Stimulated activated naive CD4-positive, alpha-beta T cell (primary cell): Measurements from ENCODE around the gene OPRD1.
"Not testable (repeated sequence)": the region's sequence is repeated elsewhere in the genome, so short reads cannot be mapped to it uniquely, and the experiment has no call there.

Experiments used
- DNase-seq, 6 experiments: peaks; one replicate each; lab custom pipeline; 2025; lab: John Stamatoyannopoulos, UW

Gene OPRD1

DNA sequence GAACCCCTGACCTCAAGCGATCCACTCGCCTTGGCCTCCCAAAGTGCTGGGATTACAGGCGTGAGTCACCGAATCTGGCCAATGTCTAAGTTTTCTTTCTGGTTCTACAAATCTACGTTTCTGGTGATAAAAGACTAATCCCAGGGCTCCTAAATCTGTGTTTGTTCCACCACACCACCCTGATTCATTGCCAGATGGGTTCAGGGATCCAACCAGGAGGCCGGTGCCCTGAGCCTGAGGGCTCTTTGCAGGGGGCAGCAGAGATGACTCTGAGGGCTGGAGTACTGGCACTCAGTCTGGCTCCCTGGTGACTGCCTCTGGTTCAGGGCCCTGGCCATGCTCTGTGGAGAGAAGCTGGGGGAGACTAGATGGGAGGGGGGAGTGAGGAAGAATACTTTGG, 10.5 kb upstream of the OPRD1 start:
- DNase-seq, result no peak

- no peak for DNase-seq
These were observed 8.9 kb upstream of the OPRD1 start for GRCh38 chr1:28803051-28803450.

DNA sequence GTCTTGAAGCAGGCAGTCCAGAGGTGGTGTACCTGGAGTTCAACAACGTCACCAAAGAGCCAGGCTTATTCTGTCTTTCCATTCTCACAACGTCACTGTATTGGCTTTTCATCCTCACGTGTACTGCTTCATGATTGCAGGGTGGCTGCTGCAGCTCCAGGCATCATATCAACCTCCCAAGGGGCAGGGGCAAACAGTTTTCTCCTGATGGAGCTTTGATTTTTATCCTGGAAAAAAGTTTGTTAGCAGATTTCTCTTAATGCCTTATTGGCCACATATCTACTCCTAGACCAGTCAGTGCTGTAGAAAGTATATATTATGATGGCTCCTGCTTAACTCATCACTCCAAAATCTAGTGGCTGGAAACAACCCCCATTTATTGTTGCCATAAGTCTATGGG, 8.3 kb upstream of the OPRD1 start:
- no peak for DNase-seq

GRCh38 chr1:28804071-28804470, 7.9 kb upstream of the OPRD1 start:
- no peak for DNase-seq

DNA sequence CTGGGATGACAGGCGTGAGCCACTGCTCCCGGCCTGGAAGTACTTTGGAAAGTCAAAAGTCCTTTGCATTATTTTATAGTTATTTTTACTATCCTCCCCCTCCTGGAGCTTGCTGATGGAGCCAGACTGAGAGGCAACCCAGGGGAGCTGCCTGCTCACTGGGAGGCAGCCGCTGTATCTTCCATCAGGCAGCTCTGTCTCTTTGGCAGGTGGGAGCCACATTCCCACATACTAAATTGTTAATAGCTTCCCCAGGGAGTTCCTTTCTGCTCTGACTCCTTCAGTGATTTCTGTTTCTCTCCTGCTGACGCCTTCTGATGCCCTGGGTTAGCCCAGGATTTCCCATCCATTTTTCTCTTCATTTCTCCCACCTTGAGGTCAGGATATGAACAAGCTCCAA, 4.9 kb upstream of the OPRD1 start:
- DNase-seq, result no peak

DNA sequence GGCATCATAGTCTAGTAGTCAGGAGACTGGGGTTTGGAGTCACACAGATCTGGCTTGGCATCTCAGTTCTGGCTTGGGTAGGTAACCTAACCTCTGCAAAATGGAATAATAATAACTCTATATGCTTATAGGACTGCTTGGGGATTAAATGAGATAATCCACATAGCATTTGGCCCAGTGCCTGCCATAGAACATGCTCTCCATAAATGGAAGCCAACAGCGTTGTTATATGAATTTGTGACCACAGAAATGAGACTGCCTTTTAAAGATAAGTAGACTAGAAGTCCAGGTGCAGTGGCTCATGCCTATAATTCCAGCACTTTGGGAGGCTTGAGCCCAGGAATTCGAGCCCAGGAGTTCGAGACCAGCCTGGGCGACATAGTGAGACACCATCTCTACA, 4.0 kb upstream of the OPRD1 start:
- DNase-seq, result no peak

- no peak for DNase-seq
These were observed 603 bp upstream of the OPRD1 start for GRCh38 chr1:28811369-28811765.

DNA sequence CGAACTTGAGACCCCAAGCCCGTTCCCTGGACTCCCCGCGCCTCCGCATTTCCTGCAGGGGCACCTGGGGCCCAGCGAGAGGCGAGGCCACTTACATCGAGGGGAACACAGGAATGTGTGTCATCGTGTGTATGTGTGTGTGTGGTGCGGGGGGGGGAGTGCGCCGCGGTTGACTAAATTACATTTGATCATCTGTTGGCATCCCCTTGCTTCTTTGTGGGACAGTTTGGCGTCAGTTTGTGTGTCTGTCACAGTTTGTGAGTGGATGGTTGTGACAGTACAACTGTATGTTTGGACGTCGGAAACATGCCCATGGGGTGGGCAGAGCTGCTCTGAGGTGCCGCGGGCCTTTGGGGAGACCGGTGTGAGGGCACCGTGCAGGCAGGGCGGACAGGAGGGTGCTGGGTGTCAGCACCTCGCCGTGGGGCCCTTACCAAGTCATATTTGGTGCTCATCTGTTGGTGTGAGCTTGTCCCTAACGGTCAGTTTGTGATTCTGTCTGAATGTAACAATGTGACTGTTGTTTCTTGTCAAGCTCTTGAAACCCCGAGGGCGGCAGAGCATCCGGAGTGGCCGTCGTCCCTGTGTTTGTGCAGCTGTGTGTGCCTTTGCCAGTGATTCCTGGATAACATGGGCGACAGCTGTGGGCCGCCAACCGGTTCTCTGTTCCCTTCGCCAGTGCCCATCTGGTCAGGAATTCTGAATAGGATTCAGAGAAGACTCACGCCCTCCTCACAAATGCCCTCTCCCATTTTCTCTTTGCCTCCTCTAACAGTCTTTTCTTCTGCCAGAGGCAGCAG, 899 bp downstream of the OPRD1 start:
- no peak for DNase-seq

- no peak for DNase-seq
These were observed 2.0 kb downstream of the OPRD1 start for GRCh38 chr1:28813931-28814465.

GRCh38 chr1:28815533-28816185, 3.7 kb downstream of the OPRD1 start:
- DNase-seq, result no peak

DNA sequence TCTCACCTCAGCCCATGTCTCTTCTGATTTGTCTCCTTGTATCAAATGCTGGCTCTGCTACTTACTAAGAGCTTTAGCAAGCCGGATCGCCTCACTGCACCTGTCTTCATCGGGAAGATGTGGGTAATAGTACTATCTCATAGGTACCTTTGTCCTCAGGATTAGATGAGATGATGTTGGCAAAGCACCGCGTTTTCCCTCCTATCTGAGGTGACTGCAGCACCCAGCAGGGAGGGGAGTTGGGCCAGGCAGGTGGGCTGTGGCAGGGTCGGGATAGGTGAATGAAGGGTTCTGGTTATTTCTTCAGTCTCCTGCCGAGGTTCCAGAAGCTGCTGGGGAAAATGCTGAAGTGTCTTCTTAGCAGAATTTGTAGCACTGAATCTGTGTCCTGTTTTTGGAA, 5.2 kb downstream of the OPRD1 start:
- no peak for DNase-seq

- DNase-seq, result no peak
These were observed 7.0 kb downstream of the OPRD1 start for GRCh38 chr1:28819020-28819419.

DNA sequence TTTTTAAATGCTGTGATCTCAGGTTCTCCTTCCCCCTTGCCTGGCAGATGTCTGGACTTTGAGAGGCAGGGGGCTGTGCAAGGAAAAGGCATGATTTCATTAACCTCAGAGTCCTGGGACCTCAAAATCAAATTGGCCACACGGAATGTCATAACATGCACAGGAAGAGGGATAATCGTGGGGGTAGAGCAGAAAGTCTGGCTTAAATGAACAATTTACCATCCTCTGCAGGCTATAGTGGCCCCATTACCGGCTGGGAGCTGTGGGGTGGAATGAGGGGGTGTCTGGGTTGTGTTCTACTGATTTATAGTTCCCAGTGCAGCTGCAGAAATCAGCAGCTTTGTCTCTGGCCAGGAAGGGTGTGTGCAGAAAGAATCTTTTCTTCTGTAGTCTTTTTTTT, 10.8 kb downstream of the OPRD1 start:
- DNase-seq, result no peak

DNA sequence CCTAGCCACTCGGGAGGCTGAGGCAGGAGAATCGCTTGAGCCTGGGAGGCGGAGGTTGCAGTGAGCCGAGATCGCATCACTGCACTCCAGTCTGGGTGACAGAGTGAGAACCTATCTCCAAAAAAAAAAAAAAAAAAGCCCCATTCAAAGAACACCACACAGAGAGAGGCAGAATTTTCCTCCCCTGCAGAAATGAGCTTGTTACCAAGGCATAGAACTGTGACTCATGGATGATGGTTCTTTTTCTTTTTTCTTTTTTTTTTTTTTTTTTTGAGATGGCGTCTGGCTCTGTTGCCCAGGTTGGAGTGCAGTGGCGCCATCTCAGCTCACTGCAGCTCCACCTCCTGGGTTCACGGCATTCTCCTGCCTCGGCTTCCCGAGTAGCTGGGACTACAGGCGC, 12.1 kb downstream of the OPRD1 start:
- not testable (repeated sequence) for DNase-seq

DNA sequence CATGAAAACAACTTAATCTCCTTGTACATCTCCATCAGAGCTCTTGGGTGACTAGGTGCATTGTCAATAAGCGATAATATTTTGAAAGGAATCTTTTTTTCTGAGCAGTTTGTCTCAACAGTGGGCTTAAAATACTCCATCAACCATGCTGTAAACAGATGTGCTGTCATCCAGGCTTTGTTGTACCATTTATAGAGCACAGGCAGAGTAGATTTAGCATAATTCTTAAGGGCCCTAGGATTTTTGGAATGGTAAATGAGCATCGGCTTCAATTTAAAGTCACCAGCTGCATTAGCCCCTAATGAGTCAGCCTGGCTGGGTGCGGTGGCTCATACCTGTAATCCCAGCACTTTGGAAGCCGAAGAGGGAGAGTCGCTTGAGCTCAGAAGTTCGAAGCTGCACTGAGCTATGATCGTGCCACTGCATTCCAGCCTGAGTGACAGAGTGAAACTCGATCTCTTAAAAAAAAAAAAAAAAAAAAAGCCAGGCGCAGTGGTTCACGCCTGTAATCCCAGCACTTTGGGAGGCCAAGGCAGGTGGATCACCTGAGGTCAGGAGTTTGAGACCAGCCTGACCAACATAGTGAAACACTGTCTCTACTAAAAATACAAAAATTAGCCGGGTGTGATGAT, 16.4 kb downstream of the OPRD1 start:
- DNase-seq, result not testable (repeated sequence)

DNA sequence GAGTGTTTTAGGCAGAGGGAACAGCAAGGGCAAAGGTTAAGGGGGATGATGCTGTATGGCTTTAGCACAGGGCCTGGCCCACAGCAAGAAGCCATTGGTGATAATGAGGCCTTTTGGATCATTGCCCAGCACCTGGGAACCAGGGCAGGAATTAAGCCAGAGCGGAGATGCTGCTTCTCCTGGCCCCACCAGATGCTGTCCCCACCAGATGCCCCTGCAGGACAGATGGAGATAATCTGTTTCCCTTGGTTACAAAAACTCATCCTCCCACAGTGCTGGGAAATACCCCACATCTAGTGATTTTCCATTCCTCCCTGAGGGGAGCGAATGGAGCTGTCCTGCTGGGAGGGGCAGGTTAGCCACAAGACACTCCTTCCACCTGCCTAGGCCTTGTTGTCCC, 18.8 kb downstream of the OPRD1 start:
- DNase-seq, result no peak

DNA sequence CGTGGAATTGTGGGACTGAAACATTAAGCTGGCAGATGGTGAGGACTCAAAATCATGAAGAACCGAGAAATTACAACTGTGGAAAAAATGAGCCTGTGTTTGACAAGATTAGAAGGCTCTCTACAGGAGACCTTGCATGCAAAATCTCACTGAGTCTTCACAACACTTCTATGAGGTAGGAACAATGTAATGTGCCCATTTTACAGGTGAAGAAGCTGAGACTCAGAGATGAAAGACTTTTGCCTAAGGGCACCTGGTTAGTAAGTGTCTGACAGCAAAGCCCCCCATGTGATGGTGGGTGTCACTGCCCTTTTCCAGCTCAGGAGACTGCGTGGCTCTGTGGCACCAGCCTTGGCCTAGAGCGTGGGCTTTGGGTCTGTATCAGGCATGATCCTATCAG, 21.0 kb downstream of the OPRD1 start:
- no peak for DNase-seq

DNA sequence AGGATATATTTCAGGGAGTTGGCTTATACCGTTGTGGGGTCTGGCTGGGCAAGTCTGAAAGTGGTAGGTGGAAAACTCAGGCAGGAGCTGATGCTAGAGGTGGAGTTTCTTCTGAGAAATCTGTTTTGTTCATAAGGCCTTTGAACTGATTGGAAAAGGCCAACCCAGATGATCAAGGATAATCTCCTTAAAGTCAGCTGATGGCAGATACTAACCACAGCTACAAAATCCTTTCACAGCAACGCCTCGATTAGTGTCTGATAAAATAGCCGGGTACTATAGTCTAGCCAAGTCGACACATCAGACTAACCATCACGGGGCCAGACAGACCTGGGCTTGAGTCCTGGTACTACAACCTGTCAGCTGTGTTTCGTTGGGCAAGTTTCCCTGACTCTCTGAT, 21.4 kb downstream of the OPRD1 start:
- DNase-seq, result no peak

DNA sequence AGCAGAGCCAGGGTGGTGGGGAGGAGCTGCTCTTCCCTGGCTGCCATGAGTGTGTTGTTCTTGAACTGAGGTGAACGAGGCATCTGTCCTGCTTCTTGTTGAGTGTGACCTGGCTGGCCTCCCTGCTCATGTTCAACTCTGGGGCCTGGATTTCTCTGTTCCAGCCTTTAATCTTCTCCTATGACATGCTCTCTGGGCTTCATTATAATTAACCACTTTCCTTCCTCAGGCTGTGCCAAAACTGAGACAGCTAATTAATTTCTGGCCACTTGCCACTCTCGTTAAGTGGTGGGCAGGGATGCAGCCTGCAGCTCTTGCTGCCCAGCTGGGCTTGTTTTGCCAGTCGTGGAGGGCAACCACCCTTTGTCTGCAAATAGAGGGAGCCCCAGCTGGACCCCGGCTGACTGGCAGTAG, 23.3 kb downstream of the OPRD1 start:
- no peak for DNase-seq

DNA sequence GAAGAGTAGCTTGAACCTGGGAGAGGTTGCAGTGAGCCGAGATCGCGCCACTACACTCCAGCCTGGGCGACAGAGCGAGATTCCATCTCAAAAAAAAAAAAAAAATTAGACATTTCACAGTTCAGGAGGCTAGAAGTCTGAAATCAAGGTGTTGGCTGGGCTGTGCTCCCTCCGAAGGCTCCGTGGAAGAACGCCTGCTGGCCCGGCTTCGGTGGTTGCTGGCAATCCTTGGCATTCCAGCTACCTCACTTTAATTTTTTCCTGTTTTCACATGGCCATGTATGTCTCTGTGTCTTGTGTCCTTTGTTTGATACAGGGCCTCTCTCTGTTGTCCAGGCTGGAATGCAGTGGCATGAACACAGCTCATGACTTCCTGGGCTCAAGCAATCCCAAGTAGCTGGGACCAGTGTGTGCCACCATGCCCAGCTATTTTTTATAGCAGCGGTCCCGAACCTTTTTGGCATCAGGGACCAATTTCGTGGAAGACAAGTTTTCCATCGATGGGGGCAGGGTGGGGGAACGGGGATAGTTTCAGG, 24.5 kb downstream of the OPRD1 start:
- DNase-seq, result no peak

DNA sequence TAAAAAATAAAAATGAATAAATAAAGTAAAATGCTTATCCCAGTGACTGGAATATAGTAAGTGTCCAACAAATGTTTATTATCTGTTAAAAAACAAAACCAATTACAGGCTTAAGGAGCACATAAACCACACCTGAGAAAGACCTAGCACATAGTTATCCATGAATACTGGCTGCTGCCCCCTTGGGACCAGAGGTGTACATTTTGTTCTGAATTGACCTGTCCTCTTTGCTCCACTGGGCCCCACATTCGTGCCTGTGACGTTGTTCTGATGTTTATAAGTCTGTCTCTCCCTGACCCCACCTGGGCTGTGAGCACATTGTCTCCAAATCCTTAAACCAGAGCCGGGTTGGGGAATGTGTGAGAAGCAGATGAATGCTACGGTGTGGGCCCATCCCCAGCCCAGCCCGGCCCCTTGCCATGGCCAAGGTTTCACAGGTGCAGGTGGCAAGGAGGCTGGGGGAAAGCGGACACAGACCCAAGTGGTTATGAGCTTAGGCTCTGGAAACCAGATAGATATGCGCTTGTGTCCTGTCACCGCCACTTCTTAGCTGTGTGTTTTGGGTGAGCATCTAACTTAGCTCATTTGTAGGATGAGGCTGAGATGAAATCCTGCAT, 29.1 kb downstream of the OPRD1 start:
- no peak for DNase-seq

- no peak for DNase-seq
These were observed 34.0 kb downstream of the OPRD1 start for GRCh38 chr1:28845786-28846543.
